Keratinocyte (primary cell): ENCODE results near the gene CEP131. TPM values are rescaled to one million over a fixed set of nuclear protein-coding genes. Genes with fewer than 3 reads are reported as not detected.

Experiments
- DNase-seq: peaks from one replicate; pipeline ENCODE4 v3.0.0-alpha.2; 2011; ENCODE audit warnings: low read depth, missing footprints, low spot score
- FAIRE-seq: peaks from 2 replicates; lab custom pipeline; 2011; peaks lifted over from hg19 to GRCh38; lab: Jason Lieb, UNC
- H2AFZ ChIP-seq: 2 replicates; pipeline ENCODE4 v1.6.0; 2012; ENCODE audit warnings: low read length, control low read depth, inconsistent platforms; ENCODE audit not compliant: control insufficient read depth
- H3K27ac ChIP-seq: 2 replicates; pipeline ENCODE4 v1.5.1; 2011; ENCODE audit warnings: low read length; ENCODE audit not compliant: control insufficient read depth, insufficient read depth
- H3K27me3 ChIP-seq: 3 replicates; pipeline ENCODE4 v1.6.0; 2011; ENCODE audit warnings: low read length; ENCODE audit not compliant: control insufficient read depth, insufficient read depth; ENCODE audit errors: extremely low read depth
- H3K36me3 ChIP-seq, 2 experiments: 2 replicates in 1 of 2; 3 replicates in 1 of 2; pipeline ENCODE4 v1.5.1; 2011; ENCODE audit warnings: low read length in 2 of 2, mild to moderate bottlenecking in 1 of 2; ENCODE audit not compliant: control insufficient read depth in 2 of 2, insufficient read depth in 2 of 2; ENCODE audit errors: extremely low read depth in 1 of 2
- H3K4me1 ChIP-seq: 3 replicates; pipeline ENCODE4 v1.5.1; 2011; ENCODE audit warnings: low read length; ENCODE audit not compliant: control insufficient read depth, insufficient read depth; ENCODE audit errors: extremely low read depth
- H3K4me2 ChIP-seq: 3 replicates; pipeline ENCODE4 v1.6.0; 2011; ENCODE audit warnings: low read depth, low read length; ENCODE audit not compliant: control insufficient read depth, insufficient read depth; ENCODE audit errors: extremely low read depth
- H3K4me3 ChIP-seq, 3 experiments: fragments of 200-600 bp in 1 of 3; sonication (generic) in 1 of 3; 2 replicates in 2 of 3; 3 replicates in 1 of 3; pipeline ENCODE4 v1.5.1; 2011 to 2016; ENCODE audit warnings: low read length in 3 of 3, mild to moderate bottlenecking in 3 of 3, control low read depth in 2 of 3, inconsistent platforms in 1 of 3, low read depth in 1 of 3, mixed read lengths in 1 of 3, mixed run types in 1 of 3, moderate library complexity in 1 of 3; ENCODE audit not compliant: control insufficient read depth in 2 of 3, insufficient read depth in 2 of 3; ENCODE audit errors: extremely low read depth in 1 of 3
- H3K79me2 ChIP-seq: 2 replicates; pipeline ENCODE4 v1.6.0; 2012; ENCODE audit warnings: low read length; ENCODE audit not compliant: control insufficient read depth, insufficient read depth
- H3K9ac ChIP-seq: 3 replicates; pipeline ENCODE4 v1.6.0; 2011; ENCODE audit warnings: low read length; ENCODE audit not compliant: control insufficient read depth, insufficient read depth; ENCODE audit errors: extremely low read depth
- H3K9me1 ChIP-seq: 3 replicates; pipeline ENCODE4 v1.6.0; 2011; ENCODE audit warnings: low read length; ENCODE audit not compliant: control insufficient read depth, insufficient read depth; ENCODE audit errors: extremely low read depth
- H3K9me3 ChIP-seq: 2 replicates; pipeline ENCODE4 v1.5.1; 2012; ENCODE audit warnings: low read depth, low read length; ENCODE audit not compliant: control insufficient read depth
- H4K20me1 ChIP-seq: 3 replicates; pipeline ENCODE4 v1.6.0; 2011; ENCODE audit warnings: low read length; ENCODE audit not compliant: control insufficient read depth, insufficient read depth; ENCODE audit errors: extremely low read depth
- CTCF ChIP-seq, 3 experiments: IDR thresholded peaks in 1 of 3; conservative IDR thresholded peaks in 1 of 3; optimal IDR thresholded peaks in 1 of 3; 2 replicates in 2 of 3; 3 replicates in 1 of 3; pipeline versions ENCODE3 to v1.5.1; 2011; ENCODE audit warnings: low read length in 3 of 3, mild to moderate bottlenecking in 3 of 3, moderate library complexity in 2 of 3, control low read depth in 1 of 3, inconsistent platforms in 1 of 3; ENCODE audit not compliant: insufficient read depth in 2 of 3; ENCODE audit errors: extremely low read depth in 1 of 3
- EZH2 ChIP-seq: IDR thresholded peaks from one replicate; pipeline ENCODE4 v1.6.1; 2012; ENCODE audit warnings: inconsistent platforms, mild to moderate bottlenecking, low read length, moderate library complexity
- dilution Hi-C: fragments of 300-500 bp; cut with MboI; formaldehyde crosslinking; loops from one replicate; pipeline ENCODE4 v1.7.0; 2020; ENCODE audit warnings: low sequenced_read_pairs; ENCODE audit not compliant: extremely low pct_ligation_motif_present
- polyA plus RNA-seq, 5 experiments: library from polyadenylated mRNA; depleted of rRNA in 3 of 5; stranded (reverse) in 3 of 5; stranded (forward) in 1 of 5; unstranded in 1 of 5; fragments of >200 nt; gene quantifications; 1 replicate in 1 of 5; 2 replicates in 3 of 5; 3 replicates in 1 of 5; pipeline versions ENCODE4 v1.2.1 to v1.2.3, GENCODE V29; 2011 to 2012; ENCODE audit warnings: missing spikeins in 2 of 5, low read depth in 1 of 5, low replicate concordance in 1 of 5

CEP131 gene
- polyA plus RNA-seq, 1 donor (not counting 4 experiments of a cell fraction or from before 2014, with no cell fraction given): 2.6 TPM

- H3K9me3 ChIP-seq: no peaks in the 10 kb centered on the region
- no peak overlapping the region for H3K9ac ChIP-seq
- H4K20me1 ChIP-seq: no peaks in the 10 kb centered on the region
- no peak overlapping the region for H3K4me2 ChIP-seq
- no peaks in the 10 kb centered on the region for H3K4me1 ChIP-seq
- H3K4me3 ChIP-seq: no peak overlapping the region
- H3K79me2 ChIP-seq: no peaks in the 10 kb centered on the region
- TF ChIP-seq CTCF (optimal IDR thresholded peaks at IDR 0.05 in 1 of 3, IDR thresholded peaks at IDR 0.05 in 1 of 3, conservative IDR thresholded peaks at IDR 0.05 in 1 of 3; ENCODE audit: extremely low read depth in 1 of 3, insufficient read depth in 2 of 3, low read length in 3 of 3): no peak
- TF ChIP-seq EZH2: no peak
- H2AFZ ChIP-seq: no peak overlapping the region
- dilution Hi-C loops: no loop called here
- FAIRE-seq (no peak), DNase-seq (no peak)
- no peaks in the 10 kb centered on the region for H3K36me3 ChIP-seq
- no peak overlapping the region for H3K27ac ChIP-seq
- H3K27me3 ChIP-seq: peaks cover 16% of the 10 kb centered on the region
- H3K9me1 ChIP-seq: no peaks in the 10 kb centered on the region
Measured at GRCh38 chr17:81151278-81151677, 71.5 kb downstream of the CEP131 start.

GRCh38 chr17:81150377-81151077 lies 72.2 kb downstream of the CEP131 start:
- H3K4me1 ChIP-seq: no peaks in the 10 kb centered on the region

More at GRCh38 chr17:81150377-81151077, 72.2 kb downstream of the CEP131 start:
- no peak for FAIRE-seq
- peaks cover 16% of the 10 kb centered on the region for H3K27me3 ChIP-seq
- no peaks in the 10 kb centered on the region for H4K20me1 ChIP-seq
- no peak overlapping the region for H2AFZ ChIP-seq
- no peaks in the 10 kb centered on the region for H3K9me3 ChIP-seq
- TF ChIP-seq EZH2 (no peak), CTCF (optimal IDR thresholded peaks at IDR 0.05 in 1 of 3, IDR thresholded peaks at IDR 0.05 in 1 of 3, conservative IDR thresholded peaks at IDR 0.05 in 1 of 3; ENCODE audit: extremely low read depth in 1 of 3, insufficient read depth in 2 of 3, low read length in 3 of 3) (no peak)
- no peak overlapping the region for H3K27ac ChIP-seq
- H3K9ac ChIP-seq: no peak overlapping the region
- no peak overlapping the region for H3K4me3 ChIP-seq
- no peak for DNase-seq
- H3K4me2 ChIP-seq: no peak overlapping the region
- no peaks in the 10 kb centered on the region for H3K9me1 ChIP-seq
- H3K79me2 ChIP-seq: no peaks in the 10 kb centered on the region
- dilution Hi-C loops: no loop called here
- H3K36me3 ChIP-seq: no peaks in the 10 kb centered on the region
